Smooth muscle cell (in vitro differentiated cells): Measurements from ENCODE around the gene IRX5. TPM values are rescaled to one million over a fixed set of nuclear protein-coding genes. Genes with fewer than 3 reads are reported as not detected.

ENCODE experiments used
- DNase-seq: peaks from one replicate; lab custom pipeline; 2025; ENCODE audit not compliant: unreplicated experiment; lab: John Stamatoyannopoulos, UW
- H2AFZ ChIP-seq: fragments of 200-600 bp; sonication (generic); 2 replicates; pipeline ENCODE4 v1.6.0; 2016; ENCODE audit warnings: antibody characterized with exemption, low read depth, mild to moderate bottlenecking
- H3F3A ChIP-seq: fragments of 200-600 bp; sonication (generic); 2 replicates; pipeline ENCODE4 v1.6.0; 2017; ENCODE audit warnings: antibody characterized with exemption, low read depth
- H3K27ac ChIP-seq: fragments of 200-600 bp; sonication (generic); 2 replicates; pipeline ENCODE4 v1.5.1; 2016; ENCODE audit warnings: low read depth, mild to moderate bottlenecking
- H3K27me3 ChIP-seq: fragments of 200-600 bp; sonication (generic); 2 replicates; pipeline ENCODE4 v1.6.1; 2016; ENCODE audit warnings: low read depth, mild to moderate bottlenecking
- H3K36me3 ChIP-seq: fragments of 200-600 bp; sonication (generic); 2 replicates; pipeline ENCODE4 v1.5.1; 2016; ENCODE audit warnings: low read depth
- H3K4me1 ChIP-seq: fragments of 200-600 bp; sonication (generic); 2 replicates; pipeline ENCODE4 v1.5.1; 2016; ENCODE audit warnings: low read depth
- H3K4me2 ChIP-seq: fragments of 200-600 bp; sonication (generic); 2 replicates; pipeline ENCODE4 v1.6.0; 2016; ENCODE audit warnings: mild to moderate bottlenecking
- H3K4me3 ChIP-seq: fragments of 200-600 bp; sonication (generic); 2 replicates; pipeline ENCODE4 v1.5.1; 2016; ENCODE audit warnings: mild to moderate bottlenecking
- H3K79me2 ChIP-seq: fragments of 200-600 bp; sonication (generic); 2 replicates; pipeline ENCODE4 v1.6.0; 2016; ENCODE audit warnings: low read depth, mild to moderate bottlenecking
- H3K9ac ChIP-seq: fragments of 200-600 bp; sonication (generic); 2 replicates; pipeline ENCODE4 v1.6.0; 2016; ENCODE audit warnings: low read depth
- H3K9me3 ChIP-seq: fragments of 200-600 bp; sonication (generic); replicated peaks from 2 replicates; pipeline ENCODE4 v1.5.1; 2016; ENCODE audit warnings: low read depth
- H4K20me1 ChIP-seq: fragments of 200-600 bp; sonication (generic); 2 replicates; pipeline ENCODE4 v1.6.0; 2016; ENCODE audit warnings: low read depth
- WGBS: methylation state at CpG from one replicate; pipeline ENCODE4 v1.1.7; 2016; ENCODE audit warnings: low lambda C conversion rate; 5-methylcytosine and 5-hydroxymethylcytosine counted together
- polyA plus RNA-seq: library from polyadenylated mRNA; unstranded; fragments of >200 nt; fragmentation: Nextera tagmentation; extraction: Ambion mirVana; gene quantifications from 2 replicates; pipeline ENCODE4 v1.2.1, GENCODE V29; 2016
- total RNA-seq: library from RNA; depleted of rRNA; stranded (reverse); fragments of >200 nt; gene quantifications from 2 replicates; pipeline ENCODE4 v1.2.3, GENCODE V29; 2014
- TF ChIP-seq, protein P1 (sequence below): fragments of 200-600 bp; sonication (generic); IDR thresholded peaks from 2 replicates; pipeline ENCODE4 v1.5.1; 2017; ENCODE audit warnings: borderline replicate concordance, mild to moderate bottlenecking, antibody characterized with exemption; ENCODE audit not compliant: insufficient read depth, poor library complexity, severe bottlenecking

Gene IRX5
- total and polyA plus RNA-seq, 2 experiments from 2014 or later: 1.5 to 2.7 TPM

DNA sequence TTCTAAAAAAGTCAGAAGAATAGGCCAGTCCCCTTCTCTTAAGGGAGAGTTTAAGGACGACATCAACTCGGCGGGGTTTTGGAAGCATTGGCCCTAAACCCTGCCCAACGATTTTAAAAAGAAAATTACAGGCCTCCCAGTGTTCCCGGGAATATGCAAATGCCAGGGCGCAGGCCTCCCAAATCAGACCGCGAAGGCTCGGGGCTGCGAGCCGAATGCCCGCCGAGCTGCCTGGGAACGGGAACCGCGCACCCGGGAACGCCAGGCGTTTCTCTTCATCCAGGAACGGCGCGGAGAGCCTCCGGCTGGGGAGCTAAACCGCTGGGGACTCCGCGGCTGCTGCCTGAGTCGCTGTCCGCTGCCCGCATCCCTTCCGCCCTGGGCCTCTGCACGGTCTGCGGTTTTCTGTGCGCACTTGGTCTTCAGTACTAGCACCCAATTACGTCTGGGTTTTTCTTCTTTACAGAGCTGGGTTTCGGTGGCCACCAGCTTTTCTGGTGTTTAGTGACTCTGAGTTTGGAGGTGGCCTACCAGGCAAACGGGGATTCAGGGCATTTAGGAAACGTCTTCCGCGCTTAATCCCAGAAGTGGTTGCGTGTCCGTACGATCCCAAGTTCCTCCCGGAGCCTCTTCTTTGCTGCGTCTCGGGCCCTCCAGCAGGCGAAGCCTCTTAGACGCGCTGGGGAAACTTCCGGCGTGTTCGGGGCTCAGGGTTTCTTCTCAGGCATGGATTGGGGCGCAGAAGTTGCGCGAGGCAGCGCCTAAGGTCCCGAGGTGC, 5.7 kb downstream of the IRX5 start:
- no peak overlapping the region for H3K27ac ChIP-seq
- no peak overlapping the region for H3K9ac ChIP-seq
- DNase-seq: no peak
- H3K4me1 ChIP-seq: peaks cover 48% of the 10 kb centered on the region
- no peaks in the 10 kb centered on the region for H3K36me3 ChIP-seq
- H3K4me2 ChIP-seq: peak overlapping the region; percentile 90
- no peak overlapping the region for H2AFZ ChIP-seq
- no peaks in the 10 kb centered on the region for H3K9me3 ChIP-seq
- H3K79me2 ChIP-seq: no peaks in the 10 kb centered on the region
- TF ChIP-seq, protein P1, sequence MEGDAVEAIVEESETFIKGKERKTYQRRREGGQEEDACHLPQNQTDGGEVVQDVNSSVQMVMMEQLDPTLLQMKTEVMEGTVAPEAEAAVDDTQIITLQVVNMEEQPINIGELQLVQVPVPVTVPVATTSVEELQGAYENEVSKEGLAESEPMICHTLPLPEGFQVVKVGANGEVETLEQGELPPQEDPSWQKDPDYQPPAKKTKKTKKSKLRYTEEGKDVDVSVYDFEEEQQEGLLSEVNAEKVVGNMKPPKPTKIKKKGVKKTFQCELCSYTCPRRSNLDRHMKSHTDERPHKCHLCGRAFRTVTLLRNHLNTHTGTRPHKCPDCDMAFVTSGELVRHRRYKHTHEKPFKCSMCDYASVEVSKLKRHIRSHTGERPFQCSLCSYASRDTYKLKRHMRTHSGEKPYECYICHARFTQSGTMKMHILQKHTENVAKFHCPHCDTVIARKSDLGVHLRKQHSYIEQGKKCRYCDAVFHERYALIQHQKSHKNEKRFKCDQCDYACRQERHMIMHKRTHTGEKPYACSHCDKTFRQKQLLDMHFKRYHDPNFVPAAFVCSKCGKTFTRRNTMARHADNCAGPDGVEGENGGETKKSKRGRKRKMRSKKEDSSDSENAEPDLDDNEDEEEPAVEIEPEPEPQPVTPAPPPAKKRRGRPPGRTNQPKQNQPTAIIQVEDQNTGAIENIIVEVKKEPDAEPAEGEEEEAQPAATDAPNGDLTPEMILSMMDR: no peak
- H4K20me1 ChIP-seq: peaks cover 65% of the 10 kb centered on the region
- H3K27me3 ChIP-seq: peaks cover 100% of the 10 kb centered on the region
- H3K4me3 ChIP-seq: peak overlapping the region; percentile 43
- WGBS: 3% methylated on average over 56 of the region's 56 CpGs
- H3F3A ChIP-seq: no peaks in the 10 kb centered on the region

DNA sequence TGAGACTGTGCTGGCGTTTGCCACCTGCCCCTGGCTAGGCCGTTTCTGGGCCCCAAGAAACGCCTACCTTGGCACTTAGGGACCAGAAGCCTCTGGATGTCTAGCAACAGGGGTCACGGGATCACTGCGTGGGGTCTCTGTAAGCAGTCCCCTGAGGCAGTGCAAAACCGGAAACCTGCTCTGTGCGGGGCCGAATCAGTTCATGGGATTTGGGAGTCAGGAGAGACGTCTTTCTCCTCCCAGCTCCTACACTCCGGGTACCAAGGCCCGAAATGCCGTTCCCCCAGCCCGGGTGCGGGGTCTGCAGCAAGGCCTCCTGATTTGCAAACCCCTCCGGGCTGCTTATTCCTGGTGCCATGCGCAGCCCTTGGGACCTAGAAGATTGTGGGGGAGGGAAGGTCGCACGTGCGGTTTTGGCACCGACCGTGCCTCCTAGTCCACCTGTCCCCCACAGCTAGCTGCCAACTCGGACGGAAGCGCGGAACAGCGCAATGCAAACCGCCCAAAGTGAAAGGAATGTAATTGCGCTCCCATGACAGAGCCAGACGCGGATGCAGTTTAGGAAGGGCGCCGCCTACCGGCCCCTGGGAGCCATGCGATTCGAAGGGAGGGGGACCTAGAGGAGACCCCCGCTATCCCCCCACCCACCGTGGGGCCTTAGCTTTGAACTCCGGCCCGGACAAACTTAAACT, 6.5 kb downstream of the IRX5 start:
- Histone ChIP-seq H3F3A (no peaks in the 10 kb centered on the region), H3K4me1 (peaks cover 40% of the 10 kb centered on the region), H3K9me3 (no peaks in the 10 kb centered on the region), H3K4me3 (peak overlapping the region; percentile 43), H3K27ac (no peak overlapping the region), H3K9ac (no peak overlapping the region), H3K4me2 (peak overlapping the region; percentile 90), H3K79me2 (no peaks in the 10 kb centered on the region), H3K27me3 (peaks cover 100% of the 10 kb centered on the region), H3K36me3 (no peaks in the 10 kb centered on the region), H2AFZ (no peak overlapping the region), H4K20me1 (peaks cover 58% of the 10 kb centered on the region)
- 2% methylated on average over 39 of the region's 39 CpGs for WGBS
- no peak for DNase-seq
- TF ChIP-seq, protein P1: peak; percentile 79

DNA sequence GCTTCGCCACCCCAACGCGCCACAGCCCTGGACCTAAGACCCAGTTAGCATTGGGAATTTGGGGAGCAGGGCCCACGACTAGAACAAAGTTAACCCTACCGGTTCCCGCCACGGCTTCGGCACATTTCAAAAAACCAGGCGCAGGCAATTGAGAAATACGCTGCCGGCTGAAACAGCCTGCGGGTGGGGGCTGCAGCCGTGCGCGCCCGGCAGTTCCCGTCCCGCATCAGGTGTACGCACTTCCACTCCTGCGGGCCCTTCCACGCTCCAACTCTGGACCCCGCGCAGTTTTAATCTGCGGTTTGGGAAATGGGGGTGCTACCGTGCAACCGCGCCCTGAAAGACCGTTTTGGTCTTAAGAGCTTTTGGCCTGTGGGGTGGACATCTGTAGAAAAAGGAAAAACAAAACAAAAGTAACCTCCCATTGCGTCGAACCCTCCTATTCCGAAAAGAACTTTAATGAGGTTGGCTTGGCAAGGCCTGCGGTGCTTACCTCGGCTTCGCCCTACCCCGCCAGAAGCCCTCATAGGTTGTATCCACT, 7.1 kb downstream of the IRX5 start:
- TF ChIP-seq, protein P1: no peak
- Histone ChIP-seq H3K4me3 (peak overlapping the region; percentile 43), H3K9me3 (no peaks in the 10 kb centered on the region), H3K9ac (no peak overlapping the region), H3K79me2 (no peaks in the 10 kb centered on the region), H3K27ac (no peak overlapping the region), H3K4me1 (peaks cover 39% of the 10 kb centered on the region), H3K4me2 (peak overlapping the region; percentile 90), H3K27me3 (peaks cover 100% of the 10 kb centered on the region), H3K36me3 (no peaks in the 10 kb centered on the region), H4K20me1 (peaks cover 52% of the 10 kb centered on the region), H3F3A (no peaks in the 10 kb centered on the region), H2AFZ (no peak overlapping the region)
- 5% methylated on average over 35 of the region's 35 CpGs for WGBS
- no peak for DNase-seq
